T47D (cell line): ENCODE measurements around the gene INTS14.
"Not testable (repeated sequence)": the region's sequence is repeated elsewhere in the genome, so short reads cannot be mapped to it uniquely, and the experiment has no call there.

ENCODE experiments used
- DNase-seq, 2 experiments: peaks; one replicate each; pipeline versions ENCODE4 v3.0.0 to v3.0.0-alpha.2; 2011 to 2012; ENCODE audit warnings: low read depth in 1 of 2, low spot score in 1 of 2
- JUND ChIP-seq: IDR thresholded peaks from 2 replicates; pipeline ENCODE4 v1.6.1; 2012; ENCODE audit warnings: low read depth
- in situ Hi-C: cut with HindIII; loops from 2 replicates; pipeline ENCODE4 v1.10.0; 2016; ENCODE audit warnings: low sequenced_read_pairs, low pct_unique_long_range_greater_than_20kb

Gene INTS14

GRCh38 chr15:65556622-65557021 lies 54.3 kb downstream of the INTS14 start:
- TF ChIP-seq JUND: no peak
- in situ Hi-C loops: no loop called here
- peak in 1 of 2 experiments; percentile 43 for DNase-seq

- in situ Hi-C loops: no loop called here
- no peak for DNase-seq
- no peak for TF ChIP-seq JUND
Observed at GRCh38 chr15:65553691-65554090, 57.2 kb downstream of the INTS14 start.

- DNase-seq, in situ Hi-C loops: not testable (repeated sequence)
Observed at GRCh38 chr15:65552851-65553250, 58.1 kb downstream of the INTS14 start.

DNA sequence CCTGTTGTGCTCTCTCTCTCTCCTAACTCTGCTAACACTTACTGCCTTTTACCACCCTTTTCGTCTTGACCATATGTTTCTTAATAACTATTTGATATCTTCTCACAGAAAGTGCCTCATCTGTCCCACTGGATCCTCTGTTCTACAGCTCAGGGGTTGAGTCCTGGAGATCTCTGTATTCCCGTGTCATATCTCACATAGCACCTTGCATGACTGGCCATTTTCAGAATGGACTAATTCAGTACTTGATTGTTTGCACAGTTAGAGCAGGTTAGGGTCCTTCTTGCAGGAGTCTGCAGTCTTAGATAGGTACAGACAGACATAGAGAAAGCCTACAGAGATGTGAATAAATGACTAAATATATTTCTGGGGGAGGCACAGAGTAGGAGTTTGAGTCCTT lies 59.7 kb downstream of the INTS14 start:
- TF ChIP-seq JUND: no peak
- in situ Hi-C loops: no loop called here
- DNase-seq: no peak

DNA sequence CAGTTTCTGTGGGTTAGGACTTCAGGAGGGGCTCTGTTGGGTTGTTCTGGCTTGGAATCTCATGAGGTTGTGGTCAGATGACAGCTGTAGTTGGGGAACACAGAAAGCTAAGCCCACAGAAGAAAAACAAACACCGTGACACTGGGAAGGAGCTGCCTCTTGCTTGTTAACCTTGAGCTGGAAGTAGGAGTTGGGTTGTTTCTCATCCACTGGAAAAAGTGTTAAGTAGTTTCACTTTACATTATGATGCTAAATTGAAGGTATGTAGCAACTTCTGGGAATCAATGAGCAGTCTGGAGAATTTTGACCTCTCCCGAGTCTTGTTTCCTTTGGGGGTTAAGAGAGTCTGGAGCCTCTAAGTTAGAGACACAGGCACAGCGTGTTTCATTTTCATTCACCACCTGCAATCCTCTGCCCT lies 60.2 kb downstream of the INTS14 start:
- in situ Hi-C loops: no loop called here
- no peak for TF ChIP-seq JUND
- DNase-seq: no peak

- in situ Hi-C loops, DNase-seq: not testable (repeated sequence)
Observed at GRCh38 chr15:65549288-65549687, 61.6 kb downstream of the INTS14 start.

DNA sequence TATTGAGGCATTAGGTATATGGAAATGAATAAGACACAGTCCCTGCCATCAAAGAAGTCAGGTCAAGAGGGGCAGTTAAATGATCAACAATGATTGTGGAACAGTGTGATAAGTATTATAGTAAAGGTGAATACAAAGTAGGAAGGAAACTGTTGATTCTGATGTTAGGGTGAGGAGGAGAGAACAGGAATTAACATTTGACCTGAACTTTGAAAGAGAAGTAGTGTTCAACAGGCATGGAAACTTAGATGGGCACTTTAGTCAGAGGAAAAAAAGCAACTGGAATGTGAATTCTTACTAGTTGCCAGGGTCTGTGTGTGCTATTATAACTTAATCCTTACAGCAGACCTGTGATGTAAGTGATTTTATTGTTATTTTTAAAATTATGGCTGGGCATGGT lies 63.1 kb downstream of the INTS14 start:
- DNase-seq: no peak
- in situ Hi-C loops: no loop called here
- no peak for TF ChIP-seq JUND

- TF ChIP-seq JUND: no peak
- no peak for DNase-seq
- in situ Hi-C loops: no loop called here
Observed at GRCh38 chr15:65541231-65541820, 69.6 kb downstream of the INTS14 start.

GRCh38 chr15:65540314-65540713 lies 70.6 kb downstream of the INTS14 start:
- no peak for TF ChIP-seq JUND
- no peak for DNase-seq
- in situ Hi-C loops: no loop called here

DNA sequence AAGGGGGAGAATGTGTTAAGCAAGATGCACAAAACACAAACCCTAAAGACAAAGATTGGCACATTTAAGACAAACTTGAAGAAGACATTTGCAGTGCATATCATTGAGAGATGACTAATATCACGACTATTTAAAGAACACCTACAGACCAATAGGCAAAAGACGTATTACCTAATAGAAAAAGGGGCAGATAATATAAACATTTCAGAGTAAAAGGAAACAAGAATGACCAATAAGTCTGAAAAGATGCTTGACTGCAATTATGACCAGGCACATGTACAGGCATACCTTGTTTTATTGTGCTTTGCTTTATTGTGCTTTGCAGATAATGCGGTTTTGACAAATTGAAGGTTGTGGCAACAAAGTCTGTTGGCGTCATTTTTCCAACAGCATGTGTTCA lies 75.7 kb downstream of the INTS14 start:
- no peak for DNase-seq
- no peak for TF ChIP-seq JUND

DNA sequence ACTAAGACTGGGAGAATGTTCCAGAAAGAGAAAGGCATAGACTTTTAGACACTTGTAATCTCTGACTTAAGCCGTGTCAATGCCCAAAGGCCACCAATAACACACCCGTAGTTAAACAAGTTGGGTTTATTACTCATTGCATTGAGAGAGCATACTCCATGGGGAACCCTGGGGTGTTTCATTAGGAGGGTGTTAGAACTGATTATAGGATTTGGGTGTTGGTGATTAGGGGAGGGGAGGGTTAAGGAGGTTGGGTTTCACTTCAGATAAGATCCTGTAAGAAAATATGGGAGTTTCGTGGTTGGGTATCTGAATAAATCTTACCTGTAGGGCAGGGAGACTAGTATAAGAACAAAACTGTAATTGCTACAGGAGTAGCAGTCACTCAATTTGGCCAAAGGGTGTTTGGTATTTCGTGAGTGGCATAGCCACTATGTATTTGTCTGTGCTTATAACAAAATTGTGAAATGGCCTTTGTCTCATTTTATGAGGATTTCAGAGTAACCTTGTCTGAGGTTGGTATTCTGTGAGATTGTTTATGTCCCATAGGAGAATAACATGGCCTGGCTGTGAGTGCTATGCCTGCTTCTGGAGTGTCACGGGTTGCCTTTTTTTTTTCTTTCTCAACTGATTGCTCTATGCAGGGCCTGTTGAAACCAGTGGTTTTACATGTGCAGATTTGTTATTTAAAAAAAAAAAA lies 77.7 kb downstream of the INTS14 start:
- DNase-seq: no peak
- TF ChIP-seq JUND: no peak
- in situ Hi-C loops: no loop called here

More for the DNA sequence above, 75.7 kb downstream of the INTS14 start:
- in situ Hi-C loops: no loop called here

DNA sequence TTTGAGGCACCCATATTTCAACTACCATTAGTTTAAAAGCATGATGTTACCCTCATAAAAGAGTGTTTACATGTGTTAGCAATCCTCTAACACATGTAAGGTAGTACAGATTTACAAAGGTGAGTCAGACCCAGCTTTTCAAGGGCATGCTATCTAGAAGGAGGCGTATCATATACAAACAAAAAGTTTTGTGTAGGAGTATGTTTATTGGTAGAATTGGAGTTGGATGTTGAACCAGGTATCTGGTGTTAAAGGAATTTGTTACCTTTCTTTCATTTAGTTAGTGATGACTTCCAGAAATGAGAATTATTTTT lies 78.2 kb downstream of the INTS14 start:
- in situ Hi-C loops: no loop called here

GRCh38 chr15:65530318-65531111 lies 80.4 kb downstream of the INTS14 start, which contains the start of gene HACD3:
Gene HACD3 (plus strand): TSS chr15:65530463. CDS start chr15:65530632, 169 bp downstream.
- peak; percentile 85 to 91 for DNase-seq
- in situ Hi-C loops: no loop called here
- TF ChIP-seq JUND: no peak

More for the DNA sequence above, 78.2 kb downstream of the INTS14 start:
- TF ChIP-seq JUND: no peak
- DNase-seq: no peak
